Activated naive CD4-positive, alpha-beta T cell treated with anti-CD3 and anti-CD28 coated beads, Interleukin-2, amount 50 U/mL, for 16 hours (primary cell): Measurements from ENCODE around the gene MAGI2.

Source experiments
- DNase-seq: peaks from one replicate; pipeline ENCODE4 v3.0.0-alpha.2; 2020

Gene MAGI2

DNA sequence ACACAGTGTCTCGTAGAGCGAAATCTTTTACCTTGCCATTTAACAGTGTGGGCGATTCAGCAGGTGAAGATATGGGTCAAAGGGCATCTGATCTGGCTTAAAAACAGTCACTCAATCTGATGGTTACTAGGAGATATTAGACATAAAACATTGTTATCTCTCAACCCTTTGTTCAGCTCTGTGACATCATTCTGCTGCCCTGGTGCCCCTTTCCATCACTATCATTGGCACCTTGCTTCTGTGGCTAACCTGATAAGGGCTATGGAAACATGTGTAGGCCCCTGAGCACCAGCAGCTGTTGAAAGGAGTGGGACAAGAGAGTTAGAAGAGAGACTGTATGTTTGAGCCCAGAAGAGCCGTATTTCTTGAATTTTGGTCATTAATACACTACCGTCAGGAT lies 1004.6 kb downstream of the MAGI2 start:
- no peak for DNase-seq

DNA sequence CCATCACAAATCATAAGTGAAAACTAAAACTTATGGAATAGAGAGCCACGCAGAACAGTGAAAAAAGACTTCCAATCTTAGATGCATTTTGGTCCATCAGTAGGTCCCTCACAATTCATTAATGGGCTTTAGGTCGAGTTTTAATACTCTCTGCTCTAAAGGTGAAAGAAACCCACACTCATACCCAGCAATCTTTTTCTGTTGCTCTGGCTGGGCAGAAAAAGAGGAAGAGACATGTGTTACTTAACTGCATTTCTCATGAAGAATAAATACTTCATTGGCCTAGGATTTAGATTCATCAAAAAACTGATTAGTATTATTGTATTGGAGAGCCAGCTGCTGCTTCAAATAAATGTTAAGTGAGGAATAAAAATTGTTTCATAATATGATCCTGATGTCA lies 1009.2 kb downstream of the MAGI2 start:
- DNase-seq = no peak

DNA sequence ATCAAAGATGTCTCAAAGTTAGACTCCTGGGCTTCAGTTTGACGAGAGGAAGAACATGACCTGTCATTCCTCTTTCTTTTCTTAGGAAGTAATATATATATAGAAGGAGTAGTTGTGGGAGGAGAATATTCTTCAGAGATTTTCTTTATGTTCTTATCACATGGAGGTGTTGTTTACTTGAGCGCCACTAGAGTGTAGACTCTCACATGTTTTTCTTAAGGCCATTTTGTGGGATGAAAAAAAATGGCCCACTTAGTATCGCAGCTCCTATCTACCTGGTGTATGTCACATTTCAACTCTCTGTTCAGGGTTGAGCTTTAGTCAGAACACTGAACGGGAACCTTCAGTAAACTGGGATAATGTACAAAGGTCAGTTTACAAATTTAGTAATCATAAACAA lies 1009.7 kb downstream of the MAGI2 start:
- no peak for DNase-seq

DNA sequence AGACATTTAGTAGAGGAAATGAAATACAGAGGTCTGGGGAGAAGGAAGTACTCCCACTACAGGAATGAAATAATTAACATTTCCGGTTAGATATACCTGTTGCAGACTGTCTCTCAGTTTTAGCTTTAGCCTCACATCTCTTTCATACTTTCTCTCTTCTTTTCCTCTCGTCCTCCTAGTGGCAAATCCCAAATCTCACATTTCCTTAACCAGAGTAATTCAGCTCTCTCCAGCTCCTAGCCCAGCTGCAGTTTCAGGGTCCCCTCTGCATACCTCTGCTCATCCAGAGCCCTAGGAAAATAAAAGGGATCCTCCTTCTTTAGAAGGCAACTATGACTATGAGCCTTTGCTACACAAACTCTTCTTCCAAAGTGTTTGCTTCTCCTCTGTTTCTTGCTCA lies 1011.7 kb downstream of the MAGI2 start:
- no peak for DNase-seq

- no peak for DNase-seq
Measured at GRCh38 chr7:78438433-78438832, 1015.0 kb downstream of the MAGI2 start.

DNA sequence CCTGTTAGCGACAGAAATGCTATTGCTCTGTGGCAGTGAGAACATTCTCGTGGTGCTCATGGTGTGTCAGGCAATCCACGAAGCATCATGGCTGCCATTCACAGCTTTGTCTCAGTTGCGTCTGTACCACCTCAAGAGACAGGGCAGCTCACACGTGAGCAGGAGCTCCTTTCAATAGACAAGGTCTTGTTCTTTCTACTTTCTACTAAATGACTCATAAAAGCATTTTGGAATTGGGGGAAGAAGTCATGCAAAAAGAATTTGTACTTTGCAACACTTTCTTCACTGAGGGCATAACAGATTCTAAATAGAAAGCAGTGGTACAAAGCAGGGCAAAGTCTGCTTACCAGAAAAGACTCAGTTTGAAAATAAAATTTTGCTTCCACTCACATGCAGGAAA lies 1016.3 kb downstream of the MAGI2 start:
- DNase-seq = no peak

- DNase-seq = no peak
Measured at GRCh38 chr7:78435355-78435754, 1018.1 kb downstream of the MAGI2 start.

DNA sequence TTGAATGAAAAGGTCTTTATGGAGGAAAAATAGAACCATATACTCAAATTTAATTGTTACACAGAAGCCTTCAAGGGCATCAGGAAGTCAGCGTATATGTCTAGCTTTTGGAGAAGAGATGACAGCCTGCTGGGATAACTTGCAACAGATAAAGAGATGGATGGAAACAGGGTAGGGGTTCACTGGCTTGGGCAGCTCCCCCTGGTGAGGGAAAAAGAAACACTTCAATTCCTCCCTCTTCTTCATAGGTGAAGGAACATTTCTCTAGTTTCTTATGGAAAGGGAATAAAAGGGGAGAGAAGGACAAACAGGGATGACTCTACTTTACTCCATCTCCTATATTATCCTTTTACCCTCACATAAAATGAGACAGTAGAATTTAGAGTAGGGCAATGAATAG lies 1019.2 kb downstream of the MAGI2 start:
- no peak for DNase-seq

DNA sequence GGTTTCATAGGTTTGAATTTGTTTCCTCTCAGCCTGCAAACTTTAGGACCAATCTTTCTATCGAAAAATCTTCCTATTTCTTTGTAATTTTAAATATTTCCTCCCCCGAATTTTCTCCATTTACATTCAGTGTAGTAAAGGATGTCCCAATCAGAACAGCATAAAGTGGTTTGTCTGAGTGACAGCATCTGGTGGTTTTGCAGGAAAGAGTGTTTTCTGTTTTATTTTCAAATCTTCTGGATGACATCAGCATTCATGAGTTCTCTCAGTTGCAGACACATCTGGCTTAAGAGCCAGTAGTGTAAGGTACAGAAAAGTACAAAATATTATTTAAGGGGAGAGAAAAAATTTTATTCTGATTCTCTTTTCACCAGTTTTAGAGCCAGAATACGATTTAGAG lies 1020.0 kb downstream of the MAGI2 start:
- no peak for DNase-seq

GRCh38 chr7:78429878-78430277 lies 1023.6 kb downstream of the MAGI2 start:
- no peak for DNase-seq

GRCh38 chr7:78427209-78427608 lies 1026.3 kb downstream of the MAGI2 start:
- no peak for DNase-seq

GRCh38 chr7:78420001-78420400 lies 1033.5 kb downstream of the MAGI2 start:
- no peak for DNase-seq

DNA sequence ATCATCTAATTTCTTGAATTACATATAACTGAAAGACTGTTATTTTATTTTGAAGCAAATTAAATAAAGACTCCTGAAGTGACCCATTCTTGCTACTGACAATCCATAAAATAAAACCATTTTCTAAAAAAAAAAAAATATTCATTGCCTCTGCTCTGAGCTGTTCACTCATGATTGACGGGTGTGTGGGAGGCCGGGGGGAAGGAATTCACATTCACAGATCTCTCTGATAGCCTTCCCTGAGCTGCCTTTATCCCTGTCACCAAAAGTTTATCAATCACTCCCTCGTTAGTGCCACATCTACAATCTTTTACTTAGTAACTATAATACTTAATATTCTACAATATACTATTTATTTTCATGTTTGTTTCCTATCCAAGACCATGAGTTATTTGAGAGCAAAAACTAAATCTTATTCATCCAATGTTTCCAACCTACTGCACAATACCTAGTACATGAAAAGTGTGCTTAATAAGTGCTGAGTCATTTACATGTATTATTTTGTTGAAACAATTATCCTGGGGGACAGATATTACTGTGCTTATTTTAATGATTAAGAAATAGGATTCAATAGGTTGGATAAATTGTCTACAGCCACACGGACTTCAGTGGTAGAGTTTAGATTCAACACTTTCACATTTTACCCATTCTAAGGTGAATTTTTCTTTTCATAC lies 1036.2 kb downstream of the MAGI2 start:
- DNase-seq = no peak

GRCh38 chr7:78413568-78413967 lies 1039.9 kb downstream of the MAGI2 start:
- no peak for DNase-seq

DNA sequence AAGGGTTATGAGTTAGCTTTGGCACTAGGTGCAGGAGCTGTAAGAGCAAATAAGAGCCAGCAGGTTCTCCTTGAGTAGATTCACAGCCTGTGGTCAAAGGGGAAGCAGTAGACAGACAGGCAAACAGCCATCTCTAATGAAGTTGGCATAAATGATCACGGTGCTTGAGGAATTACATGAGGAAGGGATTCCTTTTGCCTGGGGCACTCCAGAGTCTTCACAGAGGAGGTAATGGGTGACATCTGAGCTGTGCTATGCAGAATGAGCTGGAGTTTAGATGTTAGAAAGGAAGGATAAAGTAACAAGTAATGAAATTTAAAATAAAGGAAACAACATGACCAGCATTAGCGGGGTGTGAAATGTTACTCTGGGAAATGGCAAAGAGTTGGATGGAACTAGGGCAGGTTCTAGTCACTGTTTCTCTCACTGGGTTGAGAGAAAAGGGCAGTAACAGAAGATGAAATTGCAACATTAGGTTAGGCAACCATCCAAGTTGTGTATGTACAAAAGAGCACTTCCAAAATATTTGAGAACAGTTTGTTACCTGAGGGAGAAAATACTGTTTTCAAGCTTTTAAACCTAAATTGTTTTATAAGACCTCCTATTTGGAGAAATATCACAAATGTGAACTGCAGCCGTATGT lies 1041.1 kb downstream of the MAGI2 start:
- DNase-seq = no peak

DNA sequence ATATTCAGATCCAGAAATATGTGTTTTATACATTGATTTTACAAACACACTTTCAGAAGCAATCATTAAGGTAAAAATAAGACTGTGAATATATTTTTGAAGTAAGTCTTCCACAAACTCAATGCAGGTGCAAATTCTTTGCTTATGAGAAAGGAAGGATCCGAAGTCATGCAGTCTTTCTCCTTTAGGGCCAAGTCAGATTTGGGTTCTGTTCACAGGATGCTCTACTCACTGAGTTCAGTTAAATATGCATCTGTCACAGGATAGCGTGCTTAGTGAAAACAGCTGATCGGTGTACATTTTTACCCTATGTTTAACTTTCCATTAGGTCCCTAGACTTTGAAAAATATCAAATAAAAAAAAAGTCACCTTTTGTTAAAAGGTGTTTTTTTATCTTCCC lies 1046.4 kb downstream of the MAGI2 start:
- DNase-seq = no peak

- no peak for DNase-seq
Measured at GRCh38 chr7:78406531-78406930, 1046.9 kb downstream of the MAGI2 start.

GRCh38 chr7:78402096-78402495 lies 1051.4 kb downstream of the MAGI2 start:
- no peak for DNase-seq

- DNase-seq = no peak
Measured at GRCh38 chr7:78400038-78400437, 1053.4 kb downstream of the MAGI2 start.

- DNase-seq = no peak
Measured at GRCh38 chr7:78399033-78399769, 1054.3 kb downstream of the MAGI2 start.

GRCh38 chr7:78398576-78398975 lies 1054.9 kb downstream of the MAGI2 start:
- no peak for DNase-seq

DNA sequence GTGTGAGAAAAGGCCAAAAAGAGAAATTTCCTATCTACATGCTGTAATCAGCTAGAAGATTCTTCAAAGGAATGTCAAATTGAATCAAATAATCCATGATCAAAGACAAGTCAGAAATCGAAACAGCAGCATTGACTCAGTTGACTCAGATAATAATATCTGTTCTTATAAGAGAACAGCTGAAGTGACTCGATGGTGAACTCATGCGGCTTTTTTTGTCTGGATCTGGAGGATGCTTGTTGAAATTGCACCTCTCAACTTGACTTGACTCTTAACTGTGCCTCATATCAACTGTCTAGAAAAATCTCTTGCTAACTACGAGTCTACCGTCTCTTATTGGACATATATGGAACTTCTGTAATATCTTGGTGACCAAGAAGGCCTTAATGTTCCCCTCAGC lies 1055.4 kb downstream of the MAGI2 start:
- DNase-seq = no peak

- no peak for DNase-seq
Measured at GRCh38 chr7:78396210-78396609, 1057.3 kb downstream of the MAGI2 start.

DNA sequence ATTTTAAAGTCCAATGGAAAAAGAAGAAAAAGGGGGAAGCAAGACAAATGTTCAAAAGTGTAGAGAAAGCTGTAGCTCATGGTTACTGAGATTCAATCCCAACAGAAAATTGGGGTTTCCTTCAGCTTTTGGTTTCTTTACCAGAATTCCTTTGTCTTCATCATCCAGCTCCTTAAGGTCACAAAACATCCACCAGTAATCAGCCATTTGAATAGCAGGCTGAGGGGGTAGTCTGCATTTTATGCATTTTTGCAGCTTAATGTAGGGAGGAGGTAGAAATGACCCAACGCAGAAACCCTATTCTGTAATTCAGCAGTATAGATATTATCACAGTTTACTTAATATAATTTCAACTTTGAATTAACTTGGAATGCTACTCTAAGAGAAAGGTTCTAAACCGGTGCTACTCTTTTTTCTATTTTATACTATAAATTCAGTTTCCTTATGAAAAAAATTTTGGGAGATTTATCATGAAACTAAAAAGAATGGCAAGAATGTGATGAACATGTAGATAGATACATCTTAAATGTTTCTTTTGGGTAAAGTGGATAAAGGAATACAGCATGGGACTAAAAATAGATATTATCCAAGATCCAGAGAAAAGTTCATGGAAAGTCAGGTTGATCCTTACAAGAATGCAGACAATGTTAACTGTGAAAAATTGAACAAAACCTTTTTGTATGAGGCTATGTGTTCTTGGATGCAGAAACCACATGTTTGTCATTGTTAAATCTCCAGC lies 1058.0 kb downstream of the MAGI2 start:
- DNase-seq = no peak
